K562 (cell line): ENCODE results near the gene EPOP. TPM values are rescaled to one million over a fixed set of nuclear protein-coding genes. Genes with fewer than 3 reads are reported as not detected.

Source experiments
- ETS2 ChIP-seq: IDR thresholded peaks from 2 replicates; pipeline ENCODE4 v1.6.1; 2016; ENCODE audit warnings: borderline replicate concordance, missing genetic modification characterization, mild to moderate bottlenecking, moderate library complexity, missing compliant biosample characterization; ENCODE audit not compliant: poor library complexity, severe bottlenecking
- GTF2B ChIP-seq: IDR thresholded peaks from 2 replicates; pipeline ENCODE4 v1.6.1; 2011; ENCODE audit not compliant: insufficient read length; ENCODE audit errors: extremely low read depth
- JUNB ChIP-seq: fragments of 450-650 bp; formaldehyde crosslinking; conservative IDR thresholded peaks from 2 replicates; pipeline ENCODE4 v1.4.0; 2020; ENCODE audit warnings: mild to moderate bottlenecking
- MAFK ChIP-seq: IDR thresholded peaks from 2 replicates; pipeline ENCODE4 v1.6.1; 2011; ENCODE audit warnings: low read length, improper control_type of control experiment
- PHF21A ChIP-seq: fragments of 450-650 bp; IDR thresholded peaks from 2 replicates; pipeline ENCODE4 v1.6.1; 2017; ENCODE audit warnings: low read depth, borderline replicate concordance
- STAT5A ChIP-seq: IDR thresholded peaks from 2 replicates; pipeline ENCODE4 v1.6.1; 2012; ENCODE audit warnings: low read length, inconsistent platforms, borderline replicate concordance
- STAT5B ChIP-seq: fragments of 250-450 bp; sonication (Bioruptor Pico); IDR thresholded peaks from 2 replicates; pipeline ENCODE4 v1.8.0; 2021; ENCODE audit warnings: mild to moderate bottlenecking, inconsistent platforms
- TGIF2 ChIP-seq: sonication (generic); formaldehyde crosslinking; IDR thresholded peaks from 2 replicates; pipeline ENCODE4 v1.8.1; 2022; ENCODE audit warnings: mild to moderate bottlenecking, missing genetic modification reagents, moderate library complexity
- ZMIZ1 ChIP-seq, 2 experiments: fragments of 150-350 bp in 1 of 2; IDR thresholded peaks; 2 replicates each; pipeline ENCODE4 v1.6.1; 2012 to 2016; ENCODE audit warnings: low read depth in 2 of 2, low read length in 2 of 2, mild to moderate bottlenecking in 1 of 2, moderate library complexity in 1 of 2
- ZNF134 ChIP-seq: fragments of 250-450 bp; sonication (Bioruptor Pico); conservative IDR thresholded peaks from 2 replicates; pipeline ENCODE4 v1.4.0; 2020
- ZNF253 ChIP-seq: fragments of 250-450 bp; sonication (Bioruptor Pico); conservative IDR thresholded peaks from 2 replicates; pipeline ENCODE4 v1.6.1; 2021; ENCODE audit warnings: mild to moderate bottlenecking
- ZNF551 ChIP-seq: fragments of 250-450 bp; sonication (Bioruptor Pico); IDR thresholded peaks from 2 replicates; pipeline ENCODE4 v1.5.0; 2021; ENCODE audit warnings: mild to moderate bottlenecking, moderate library complexity
- polyA plus RNA-seq, 8 experiments: library from polyadenylated mRNA; depleted of rRNA in 4 of 8; stranded (reverse) in 5 of 8; unstranded in 3 of 8; fragments of >200 nt; fragmentation: Nextera tagmentation in 2 of 8; fragmentation: Illumina TruSeq in 1 of 8; extraction: Ambion mirVana in 2 of 8; extraction: Trizol in 1 of 8; gene quantifications; 2 replicates each; pipeline versions ENCODE4 v1.2.1 to v1.2.3, GENCODE V29; 2011 to 2014; ENCODE audit warnings: inconsistent platforms in 1 of 8, missing spikeins in 1 of 8
- total RNA-seq, 7 experiments: library from RNA; depleted of rRNA in 6 of 7; stranded (reverse); fragments of >200 nt in 6 of 7; fragmentation: Illumina TruSeq in 2 of 7; extraction: Trizol in 2 of 7; gene quantifications; 2 replicates each; pipeline versions ENCODE4 v1.2.1 to v1.2.3, GENCODE V29; 2011 to 2021; ENCODE audit warnings: low replicate concordance in 1 of 7
- TF ChIP-seq, protein P1 (sequence below): fragments of 450-650 bp; IDR thresholded peaks from one replicate; pipeline ENCODE4 v1.6.1; 2018; ENCODE audit warnings: mild to moderate bottlenecking, moderate library complexity; ENCODE audit not compliant: partially characterized antibody
- TF ChIP-seq, protein P2 (sequence below), 2 experiments: fragments of 450-650 bp; conservative IDR thresholded peaks; 2 replicates each; pipeline ENCODE4 v1.6.1; 2017; ENCODE audit warnings: mild to moderate bottlenecking in 2 of 2, moderate library complexity in 2 of 2
- TF ChIP-seq, protein P3 (sequence below): fragments of 450-650 bp; IDR thresholded peaks from 2 replicates; pipeline ENCODE4 v1.6.1; 2017; ENCODE audit warnings: antibody characterized with exemption, mild to moderate bottlenecking

EPOP gene
- total and polyA plus RNA-seq, 9 of the 15 experiments (the other 6 are each of a cell fraction or from before 2014, with no cell fraction given) = 0.41 to 10.6 (median 4.6) TPM

GRCh38 chr17:38667099-38667786 is 7.5 kb downstream of the EPOP start (continued):
- TF ChIP-seq, protein P1, sequence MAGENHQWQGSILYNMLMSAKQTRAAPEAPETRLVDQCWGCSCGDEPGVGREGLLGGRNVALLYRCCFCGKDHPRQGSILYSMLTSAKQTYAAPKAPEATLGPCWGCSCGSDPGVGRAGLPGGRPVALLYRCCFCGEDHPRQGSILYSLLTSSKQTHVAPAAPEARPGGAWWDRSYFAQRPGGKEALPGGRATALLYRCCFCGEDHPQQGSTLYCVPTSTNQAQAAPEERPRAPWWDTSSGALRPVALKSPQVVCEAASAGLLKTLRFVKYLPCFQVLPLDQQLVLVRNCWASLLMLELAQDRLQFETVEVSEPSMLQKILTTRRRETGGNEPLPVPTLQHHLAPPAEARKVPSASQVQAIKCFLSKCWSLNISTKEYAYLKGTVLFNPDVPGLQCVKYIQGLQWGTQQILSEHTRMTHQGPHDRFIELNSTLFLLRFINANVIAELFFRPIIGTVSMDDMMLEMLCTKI = no peak
- TF ChIP-seq ZMIZ1 (IDR thresholded peaks at IDR 0.05; ENCODE audit: low read depth in 2 of 2, low read length in 2 of 2) = 0 out of 4 replicates have a peak, but pooled peaks of 1 of the 2 experiments have one; percentile 51
- TF ChIP-seq, protein P2, sequence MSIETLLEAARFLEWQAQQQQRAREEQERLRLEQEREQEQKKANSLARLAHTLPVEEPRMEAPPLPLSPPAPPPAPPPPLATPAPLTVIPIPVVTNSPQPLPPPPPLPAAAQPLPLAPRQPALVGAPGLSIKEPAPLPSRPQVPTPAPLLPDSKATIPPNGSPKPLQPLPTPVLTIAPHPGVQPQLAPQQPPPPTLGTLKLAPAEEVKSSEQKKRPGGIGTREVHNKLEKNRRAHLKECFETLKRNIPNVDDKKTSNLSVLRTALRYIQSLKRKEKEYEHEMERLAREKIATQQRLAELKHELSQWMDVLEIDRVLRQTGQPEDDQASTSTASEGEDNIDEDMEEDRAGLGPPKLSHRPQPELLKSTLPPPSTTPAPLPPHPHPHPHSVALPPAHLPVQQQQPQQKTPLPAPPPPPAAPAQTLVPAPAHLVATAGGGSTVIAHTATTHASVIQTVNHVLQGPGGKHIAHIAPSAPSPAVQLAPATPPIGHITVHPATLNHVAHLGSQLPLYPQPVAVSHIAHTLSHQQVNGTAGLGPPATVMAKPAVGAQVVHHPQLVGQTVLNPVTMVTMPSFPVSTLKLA (conservative IDR thresholded peaks at IDR 0.05) = no peak
- no peak for TF ChIP-seq STAT5A
- TF ChIP-seq GTF2B = no peak
- TF ChIP-seq ZNF551 (CRISPR knock-in tag) = no peak
- TF ChIP-seq, protein P3, sequence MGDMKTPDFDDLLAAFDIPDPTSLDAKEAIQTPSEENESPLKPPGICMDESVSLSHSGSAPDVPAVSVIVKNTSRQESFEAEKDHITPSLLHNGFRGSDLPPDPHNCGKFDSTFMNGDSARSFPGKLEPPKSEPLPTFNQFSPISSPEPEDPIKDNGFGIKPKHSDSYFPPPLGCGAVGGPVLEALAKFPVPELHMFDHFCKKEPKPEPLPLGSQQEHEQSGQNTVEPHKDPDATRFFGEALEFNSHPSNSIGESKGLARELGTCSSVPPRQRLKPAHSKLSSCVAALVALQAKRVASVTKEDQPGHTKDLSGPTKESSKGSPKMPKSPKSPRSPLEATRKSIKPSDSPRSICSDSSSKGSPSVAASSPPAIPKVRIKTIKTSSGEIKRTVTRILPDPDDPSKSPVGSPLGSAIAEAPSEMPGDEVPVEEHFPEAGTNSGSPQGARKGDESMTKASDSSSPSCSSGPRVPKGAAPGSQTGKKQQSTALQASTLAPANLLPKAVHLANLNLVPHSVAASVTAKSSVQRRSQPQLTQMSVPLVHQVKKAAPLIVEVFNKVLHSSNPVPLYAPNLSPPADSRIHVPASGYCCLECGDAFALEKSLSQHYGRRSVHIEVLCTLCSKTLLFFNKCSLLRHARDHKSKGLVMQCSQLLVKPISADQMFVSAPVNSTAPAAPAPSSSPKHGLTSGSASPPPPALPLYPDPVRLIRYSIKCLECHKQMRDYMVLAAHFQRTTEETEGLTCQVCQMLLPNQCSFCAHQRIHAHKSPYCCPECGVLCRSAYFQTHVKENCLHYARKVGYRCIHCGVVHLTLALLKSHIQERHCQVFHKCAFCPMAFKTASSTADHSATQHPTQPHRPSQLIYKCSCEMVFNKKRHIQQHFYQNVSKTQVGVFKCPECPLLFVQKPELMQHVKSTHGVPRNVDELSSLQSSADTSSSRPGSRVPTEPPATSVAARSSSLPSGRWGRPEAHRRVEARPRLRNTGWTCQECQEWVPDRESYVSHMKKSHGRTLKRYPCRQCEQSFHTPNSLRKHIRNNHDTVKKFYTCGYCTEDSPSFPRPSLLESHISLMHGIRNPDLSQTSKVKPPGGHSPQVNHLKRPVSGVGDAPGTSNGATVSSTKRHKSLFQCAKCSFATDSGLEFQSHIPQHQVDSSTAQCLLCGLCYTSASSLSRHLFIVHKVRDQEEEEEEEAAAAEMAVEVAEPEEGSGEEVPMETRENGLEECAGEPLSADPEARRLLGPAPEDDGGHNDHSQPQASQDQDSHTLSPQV = no peak
- no peak for TF ChIP-seq TGIF2 (CRISPR knock-in tag)
- no peak for TF ChIP-seq ZNF134
- no peak for TF ChIP-seq ZNF253 (CRISPR knock-in tag)
- no peak for TF ChIP-seq PHF21A
- 0 out of 2 replicates have a peak, but pooled peaks have one; percentile 23 for TF ChIP-seq MAFK
- TF ChIP-seq ETS2 (tag) = no peak
- TF ChIP-seq STAT5B (CRISPR knock-in tag) = no peak
- TF ChIP-seq JUNB (CRISPR knock-in tag) = no peak
